Sigmoid colon (tissue), 4 donors: ENCODE data around the gene CAMKK1.

ENCODE experiments used
- CTCF ChIP-seq, 4 experiments: fragments of 450-650 bp in 3 of 4; fragments of 200-600 bp in 1 of 4; IDR thresholded peaks; one replicate each; pipeline ENCODE4 v1.5.1; 2016 to 2019; ENCODE audit warnings: antibody characterized with exemption in 4 of 4, mild to moderate bottlenecking in 3 of 4, moderate library complexity in 2 of 4
- POLR2AphosphoS5 ChIP-seq, 4 donors: sonication (generic); formaldehyde crosslinking; IDR thresholded peaks; one replicate each; pipeline ENCODE4 v1.6.1; 2017; ENCODE audit warnings: antibody characterized with exemption in 4 of 4

- TF ChIP-seq CTCF (IDR thresholded peaks at IDR 0.05) (no peak), POLR2AphosphoS5 (IDR thresholded peaks at IDR 0.05) (no peak)
Measured at GRCh38 chr17:3847165-3847670, 45.6 kb downstream of the CAMKK1 start.
